Activated T-helper 1 cell treated with anti-CD3 and anti-CD28 coated beads, Interleukin-2, amount 50 U/mL, for 16 hours (primary cell): ENCODE measurements around the gene TRAF7.

Experiments
- DNase-seq, 2 donors: peaks; one replicate each; pipeline ENCODE4 v3.0.0-alpha.2; 2020; ENCODE audit warnings: low read depth in 1 of 2, low spot score in 1 of 2

Gene TRAF7

GRCh38 chr16:2180962-2181923, 25.7 kb downstream of the TRAF7 start:
- DNase-seq, result no peak

- DNase-seq, result no peak
Observed at GRCh38 chr16:2181952-2182351, 26.4 kb downstream of the TRAF7 start.

GRCh38 chr16:2183671-2184070, 28.1 kb downstream of the TRAF7 start:
- DNase-seq, result no peak

GRCh38 chr16:2184346-2184745, 28.8 kb downstream of the TRAF7 start:
- DNase-seq, result no peak

- no peak for DNase-seq
Observed at GRCh38 chr16:2184962-2185361, 29.4 kb downstream of the TRAF7 start.

- DNase-seq, result no peak
Observed at GRCh38 chr16:2186064-2186463, 30.5 kb downstream of the TRAF7 start.

GRCh38 chr16:2186505-2186904, 30.9 kb downstream of the TRAF7 start:
- DNase-seq, result no peak

- no peak for DNase-seq
Observed at GRCh38 chr16:2187212-2187611, 31.6 kb downstream of the TRAF7 start.

- no peak for DNase-seq
Observed at GRCh38 chr16:2188395-2188794, 32.8 kb downstream of the TRAF7 start.

- no peak for DNase-seq
Observed at GRCh38 chr16:2189252-2189893, 33.8 kb downstream of the TRAF7 start.

- DNase-seq, result no peak
Observed at GRCh38 chr16:2190002-2190658, 34.5 kb downstream of the TRAF7 start.

- no peak for DNase-seq
Observed at GRCh38 chr16:2190659-2191445, 35.3 kb downstream of the TRAF7 start.

GRCh38 chr16:2191446-2191706, 35.8 kb downstream of the TRAF7 start:
- no peak for DNase-seq

GRCh38 chr16:2194166-2194834, 38.7 kb downstream of the TRAF7 start:
- no peak for DNase-seq

GRCh38 chr16:2194852-2195321, 39.3 kb downstream of the TRAF7 start:
- DNase-seq, result no peak

- no peak for DNase-seq
Observed at GRCh38 chr16:2195322-2196161, 40.0 kb downstream of the TRAF7 start.

GRCh38 chr16:2196162-2196980, 40.8 kb downstream of the TRAF7 start, which contains the start of gene CASKIN1:
Gene CASKIN1 (minus strand): TSS chr16:2196605. CDS start chr16:2196432, 173 bp downstream.
- no peak for DNase-seq

GRCh38 chr16:2196981-2197511, 41.5 kb downstream of the TRAF7 start:
- DNase-seq, result no peak

- no peak for DNase-seq
Observed at GRCh38 chr16:2197765-2198164, 42.2 kb downstream of the TRAF7 start.
